SK-N-SH (cell line): ENCODE results near the gene MED16.

Experiments
- MXI1 ChIP-seq: IDR thresholded peaks from 2 replicates; pipeline ENCODE4 v1.6.1; 2012; ENCODE audit warnings: mild to moderate bottlenecking, low read depth, low read length, improper control_type of control experiment
- POLR2AphosphoS5 ChIP-seq: IDR thresholded peaks from 2 replicates; pipeline ENCODE4 v1.6.1; 2012; ENCODE audit warnings: low read depth, low read length
- SIN3A ChIP-seq: IDR thresholded peaks from 2 replicates; pipeline ENCODE4 v1.6.1; 2012; ENCODE audit warnings: low read depth, mild to moderate bottlenecking, low read length, moderate library complexity, borderline replicate concordance
- TF ChIP-seq, protein P1 (sequence below): IDR thresholded peaks from 2 replicates; pipeline ENCODE4 v1.4.0; 2012; ENCODE audit warnings: low read depth
- TF ChIP-seq, protein P2 (sequence below): fragments of 200-600 bp; sonication (generic); IDR thresholded peaks from 2 replicates; pipeline ENCODE4 v1.6.1; 2017; ENCODE audit warnings: antibody characterized with exemption, mild to moderate bottlenecking, moderate library complexity
- TF ChIP-seq, protein P3 (sequence below): IDR thresholded peaks from 2 replicates; pipeline ENCODE4 v1.4.0; 2012; ENCODE audit warnings: low read depth, borderline replicate concordance
- TF ChIP-seq, protein P4 (sequence below): fragments of 150-350 bp; IDR thresholded peaks from 2 replicates; pipeline ENCODE4 v1.6.1; 2017; ENCODE audit warnings: antibody characterized with exemption, low read length, low read depth, borderline replicate concordance
- TF ChIP-seq, protein P5 (sequence below): IDR thresholded peaks from 2 replicates; pipeline ENCODE4 v1.4.0; 2012; ENCODE audit warnings: low read depth, borderline replicate concordance
- TF ChIP-seq, protein P6 (sequence below): IDR thresholded peaks from 2 replicates; pipeline ENCODE4; 2012

DNA sequence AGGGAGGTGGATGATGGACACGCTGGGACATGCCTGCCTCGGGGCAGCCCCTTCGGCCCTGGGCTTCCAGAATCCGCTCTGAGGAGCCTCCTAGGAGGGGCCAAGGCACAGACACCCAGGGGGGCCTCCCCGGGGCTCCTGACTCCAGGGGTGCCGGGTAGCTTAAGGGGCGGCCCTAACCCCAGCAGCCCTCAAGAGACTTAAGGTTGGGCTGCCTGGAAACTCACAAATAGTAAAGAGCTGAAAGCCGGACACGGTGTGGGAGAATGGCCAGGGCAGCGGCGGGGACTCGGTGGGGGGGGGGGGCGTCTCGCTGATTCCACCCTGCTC, 40.5 kb upstream of the MED16 start:
- TF ChIP-seq, protein P1, sequence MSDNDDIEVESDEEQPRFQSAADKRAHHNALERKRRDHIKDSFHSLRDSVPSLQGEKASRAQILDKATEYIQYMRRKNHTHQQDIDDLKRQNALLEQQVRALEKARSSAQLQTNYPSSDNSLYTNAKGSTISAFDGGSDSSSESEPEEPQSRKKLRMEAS, result no peak
- TF ChIP-seq POLR2AphosphoS5 (no peak), MXI1 (no peak), SIN3A (no peak)
- TF ChIP-seq, protein P2, sequence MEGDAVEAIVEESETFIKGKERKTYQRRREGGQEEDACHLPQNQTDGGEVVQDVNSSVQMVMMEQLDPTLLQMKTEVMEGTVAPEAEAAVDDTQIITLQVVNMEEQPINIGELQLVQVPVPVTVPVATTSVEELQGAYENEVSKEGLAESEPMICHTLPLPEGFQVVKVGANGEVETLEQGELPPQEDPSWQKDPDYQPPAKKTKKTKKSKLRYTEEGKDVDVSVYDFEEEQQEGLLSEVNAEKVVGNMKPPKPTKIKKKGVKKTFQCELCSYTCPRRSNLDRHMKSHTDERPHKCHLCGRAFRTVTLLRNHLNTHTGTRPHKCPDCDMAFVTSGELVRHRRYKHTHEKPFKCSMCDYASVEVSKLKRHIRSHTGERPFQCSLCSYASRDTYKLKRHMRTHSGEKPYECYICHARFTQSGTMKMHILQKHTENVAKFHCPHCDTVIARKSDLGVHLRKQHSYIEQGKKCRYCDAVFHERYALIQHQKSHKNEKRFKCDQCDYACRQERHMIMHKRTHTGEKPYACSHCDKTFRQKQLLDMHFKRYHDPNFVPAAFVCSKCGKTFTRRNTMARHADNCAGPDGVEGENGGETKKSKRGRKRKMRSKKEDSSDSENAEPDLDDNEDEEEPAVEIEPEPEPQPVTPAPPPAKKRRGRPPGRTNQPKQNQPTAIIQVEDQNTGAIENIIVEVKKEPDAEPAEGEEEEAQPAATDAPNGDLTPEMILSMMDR, result no peak
- TF ChIP-seq, protein P3, sequence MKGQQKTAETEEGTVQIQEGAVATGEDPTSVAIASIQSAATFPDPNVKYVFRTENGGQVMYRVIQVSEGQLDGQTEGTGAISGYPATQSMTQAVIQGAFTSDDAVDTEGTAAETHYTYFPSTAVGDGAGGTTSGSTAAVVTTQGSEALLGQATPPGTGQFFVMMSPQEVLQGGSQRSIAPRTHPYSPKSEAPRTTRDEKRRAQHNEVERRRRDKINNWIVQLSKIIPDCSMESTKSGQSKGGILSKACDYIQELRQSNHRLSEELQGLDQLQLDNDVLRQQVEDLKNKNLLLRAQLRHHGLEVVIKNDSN, result no peak
- TF ChIP-seq, protein P4, sequence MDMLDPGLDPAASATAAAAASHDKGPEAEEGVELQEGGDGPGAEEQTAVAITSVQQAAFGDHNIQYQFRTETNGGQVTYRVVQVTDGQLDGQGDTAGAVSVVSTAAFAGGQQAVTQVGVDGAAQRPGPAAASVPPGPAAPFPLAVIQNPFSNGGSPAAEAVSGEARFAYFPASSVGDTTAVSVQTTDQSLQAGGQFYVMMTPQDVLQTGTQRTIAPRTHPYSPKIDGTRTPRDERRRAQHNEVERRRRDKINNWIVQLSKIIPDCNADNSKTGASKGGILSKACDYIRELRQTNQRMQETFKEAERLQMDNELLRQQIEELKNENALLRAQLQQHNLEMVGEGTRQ, result no peak
- TF ChIP-seq, protein P5, sequence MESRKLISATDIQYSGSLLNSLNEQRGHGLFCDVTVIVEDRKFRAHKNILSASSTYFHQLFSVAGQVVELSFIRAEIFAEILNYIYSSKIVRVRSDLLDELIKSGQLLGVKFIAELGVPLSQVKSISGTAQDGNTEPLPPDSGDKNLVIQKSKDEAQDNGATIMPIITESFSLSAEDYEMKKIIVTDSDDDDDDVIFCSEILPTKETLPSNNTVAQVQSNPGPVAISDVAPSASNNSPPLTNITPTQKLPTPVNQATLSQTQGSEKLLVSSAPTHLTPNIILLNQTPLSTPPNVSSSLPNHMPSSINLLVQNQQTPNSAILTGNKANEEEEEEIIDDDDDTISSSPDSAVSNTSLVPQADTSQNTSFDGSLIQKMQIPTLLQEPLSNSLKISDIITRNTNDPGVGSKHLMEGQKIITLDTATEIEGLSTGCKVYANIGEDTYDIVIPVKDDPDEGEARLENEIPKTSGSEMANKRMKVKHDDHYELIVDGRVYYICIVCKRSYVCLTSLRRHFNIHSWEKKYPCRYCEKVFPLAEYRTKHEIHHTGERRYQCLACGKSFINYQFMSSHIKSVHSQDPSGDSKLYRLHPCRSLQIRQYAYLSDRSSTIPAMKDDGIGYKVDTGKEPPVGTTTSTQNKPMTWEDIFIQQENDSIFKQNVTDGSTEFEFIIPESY, result no peak
- TF ChIP-seq, protein P6, sequence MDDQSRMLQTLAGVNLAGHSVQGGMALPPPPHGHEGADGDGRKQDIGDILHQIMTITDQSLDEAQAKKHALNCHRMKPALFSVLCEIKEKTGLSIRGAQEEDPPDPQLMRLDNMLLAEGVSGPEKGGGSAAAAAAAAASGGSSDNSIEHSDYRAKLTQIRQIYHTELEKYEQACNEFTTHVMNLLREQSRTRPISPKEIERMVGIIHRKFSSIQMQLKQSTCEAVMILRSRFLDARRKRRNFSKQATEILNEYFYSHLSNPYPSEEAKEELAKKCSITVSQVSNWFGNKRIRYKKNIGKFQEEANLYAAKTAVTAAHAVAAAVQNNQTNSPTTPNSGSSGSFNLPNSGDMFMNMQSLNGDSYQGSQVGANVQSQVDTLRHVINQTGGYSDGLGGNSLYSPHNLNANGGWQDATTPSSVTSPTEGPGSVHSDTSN, result no peak
